GM12878 (cell line): Measurements from ENCODE around the gene INPP1. TPM values are rescaled to one million over a fixed set of nuclear protein-coding genes. Genes with fewer than 3 reads are reported as not detected.

Experiments used
- ATAC-seq: fragments of 200-7000 bp; cut with Tn5 transposase; 3 replicates; pipeline ENCODE4 v1.9.1; 2020; ENCODE audit warnings: mild to moderate bottlenecking, moderate library complexity
- BruUV-seq: library from RNA; stranded (reverse); fragments of 400-500 nt; replicated peaks from 2 replicates; lab custom pipeline; 2021; lab: Mats Ljungman, UMichigan
- CTCF ChIA-PET: fragments of 300-600 bp; sonication (Branson Sonifier 250); formaldehyde crosslinking; extraction: SDS; loops from one replicate; lab custom pipeline; 2021; ENCODE audit warnings: inconsistent platforms; lab: Yijun Ruan, JAX
- POLR2A ChIA-PET: fragments of 350-600 bp; formaldehyde crosslinking; extraction: SDS; loops from one replicate; lab custom pipeline; 2021; ENCODE audit warnings: inconsistent platforms; lab: Charles Lee
- RAD21 ChIA-PET: fragments of 300-600 bp; sonication (Branson Sonifier 250); formaldehyde crosslinking; loops from one replicate; lab custom pipeline; 2023; ENCODE audit warnings: antibody characterized with exemption; ENCODE audit not compliant: unreplicated experiment; lab: Charles Lee
- SMC1A ChIA-PET: fragments of 300-600 bp; sonication (Branson Sonifier 250); formaldehyde crosslinking; loops from one replicate; lab custom pipeline; 2023; ENCODE audit not compliant: unreplicated experiment, uncharacterized antibody; lab: Charles Lee
- DNase-seq: peaks from one replicate; pipeline ENCODE4 v3.0.0-alpha.2; 2011; ENCODE audit warnings: low read depth, low spot score
- FAIRE-seq: peaks from 3 replicates; lab custom pipeline; 2011; peaks lifted over from hg19 to GRCh38; lab: Jason Lieb, UNC
- H2AFZ ChIP-seq: 2 replicates; pipeline ENCODE4 v1.6.0; 2011; ENCODE audit warnings: low read depth, low read length, control low read depth; ENCODE audit not compliant: control insufficient read depth
- H3K27ac ChIP-seq: 2 replicates; pipeline ENCODE4 v1.5.1; 2011; ENCODE audit warnings: control low read depth; ENCODE audit not compliant: control insufficient read depth, insufficient read depth
- H3K27me3 ChIP-seq, 2 experiments: replicated peaks in 1 of 2; 2 replicates each; pipeline versions ENCODE4 v1.6.0 to v1.6.1; 2011; ENCODE audit warnings: low read length in 1 of 2; ENCODE audit not compliant: control insufficient read depth in 2 of 2, insufficient read depth in 2 of 2
- H3K36me3 ChIP-seq, 2 experiments: 2 replicates each; pipeline ENCODE4 v1.5.1; 2011; ENCODE audit warnings: low read length in 1 of 2; ENCODE audit not compliant: control insufficient read depth in 2 of 2, insufficient read depth in 2 of 2
- H3K4me1 ChIP-seq: 2 replicates; pipeline ENCODE4 v1.6.1; 2011; ENCODE audit warnings: mild to moderate bottlenecking, low read length, moderate library complexity, mixed read lengths; ENCODE audit not compliant: control insufficient read depth, insufficient read depth
- H3K4me2 ChIP-seq: 2 replicates; pipeline ENCODE4 v1.6.0; 2011; ENCODE audit warnings: control low read depth; ENCODE audit not compliant: control insufficient read depth, insufficient read depth
- H3K4me3 ChIP-seq: fragments of 200-600 bp; sonication (generic); 2 replicates; pipeline ENCODE4 v1.5.1; 2016
- H3K79me2 ChIP-seq: 2 replicates; pipeline ENCODE4 v1.6.0; 2011; ENCODE audit warnings: low read length; ENCODE audit not compliant: control insufficient read depth, insufficient read depth
- H3K9ac ChIP-seq: 2 replicates; pipeline ENCODE4 v1.8.0; 2011; ENCODE audit warnings: low read length, control low read depth, mixed read lengths; ENCODE audit not compliant: control insufficient read depth, insufficient read depth
- H3K9me3 ChIP-seq: replicated peaks from 3 replicates; pipeline ENCODE4 v1.5.1; 2011; ENCODE audit warnings: mild to moderate bottlenecking, low read length; ENCODE audit not compliant: control insufficient read depth, insufficient read depth
- H4K20me1 ChIP-seq: 2 replicates; pipeline ENCODE4 v1.6.0; 2011; ENCODE audit not compliant: control insufficient read depth, insufficient read depth
- BHLHE40 ChIP-seq, 2 experiments: fragments of 450-650 bp in 1 of 2; IDR thresholded peaks; 2 replicates each; pipeline ENCODE4 v1.6.1; 2011 to 2017; ENCODE audit warnings: low read depth in 2 of 2, borderline replicate concordance in 1 of 2, improper control_type of control experiment in 1 of 2, low read length in 1 of 2, mild to moderate bottlenecking in 1 of 2
- CREM ChIP-seq: IDR thresholded peaks from 2 replicates; pipeline ENCODE4 v1.6.1; 2014; ENCODE audit warnings: antibody characterized with exemption, low read depth
- ETV6 ChIP-seq, 2 experiments: fragments of 450-650 bp in 1 of 2; IDR thresholded peaks in 1 of 2; conservative IDR thresholded peaks in 1 of 2; 2 replicates each; pipeline ENCODE4 v1.6.1; 2014; ENCODE audit warnings: antibody characterized with exemption in 1 of 2, borderline replicate concordance in 1 of 2, low read depth in 1 of 2, mild to moderate bottlenecking in 1 of 2, moderate library complexity in 1 of 2
- MYB ChIP-seq: fragments of 150-350 bp; IDR thresholded peaks from 2 replicates; pipeline ENCODE4 v1.6.1; 2014; ENCODE audit warnings: mild to moderate bottlenecking, low read depth, low read length, borderline replicate concordance
- NFXL1 ChIP-seq: fragments of 450-650 bp; IDR thresholded peaks from 2 replicates; pipeline ENCODE4 v1.6.1; 2017; ENCODE audit warnings: antibody characterized with exemption, mild to moderate bottlenecking, borderline replicate concordance
- PAX8 ChIP-seq: fragments of 450-650 bp; IDR thresholded peaks from 2 replicates; pipeline ENCODE4 v1.6.1; 2017; ENCODE audit warnings: mild to moderate bottlenecking, moderate library complexity
- RBBP5 ChIP-seq: fragments of 200-600 bp; sonication (generic); conservative IDR thresholded peaks from 2 replicates; pipeline ENCODE4 v1.6.1; 2016
- RCOR1 ChIP-seq: conservative IDR thresholded peaks from 2 replicates; pipeline ENCODE4 v1.6.1; 2012; ENCODE audit warnings: low read depth, low read length, improper control_type of control experiment
- SMAD5 ChIP-seq: IDR thresholded peaks from 2 replicates; pipeline ENCODE4 v1.6.1; 2016; ENCODE audit warnings: antibody characterized with exemption, low read depth
- SMARCA5 ChIP-seq: fragments of 450-650 bp; IDR thresholded peaks from 2 replicates; pipeline ENCODE4 v1.6.1; 2017; ENCODE audit warnings: mild to moderate bottlenecking
- SREBF1 ChIP-seq: IDR thresholded peaks from 2 replicates; pipeline ENCODE4 v1.6.1; 2012; ENCODE audit warnings: mild to moderate bottlenecking, low read length
- SREBF2 ChIP-seq: IDR thresholded peaks from 2 replicates; pipeline ENCODE4 v1.6.1; 2012; ENCODE audit warnings: mild to moderate bottlenecking, low read length
- SRF ChIP-seq, 2 experiments: IDR thresholded peaks; 2 replicates each; pipeline ENCODE4 v1.6.1; 2011; ENCODE audit warnings: low read depth in 2 of 2, low read length in 2 of 2, mild to moderate bottlenecking in 1 of 2, moderate library complexity in 1 of 2
- ZBTB33 ChIP-seq: fragments of 450-650 bp; IDR thresholded peaks from 2 replicates; pipeline ENCODE4 v1.6.1; 2017; ENCODE audit warnings: mild to moderate bottlenecking
- ZNF207 ChIP-seq: fragments of 450-650 bp; IDR thresholded peaks from 2 replicates; pipeline ENCODE4 v1.6.1; 2014; ENCODE audit warnings: antibody characterized with exemption, mild to moderate bottlenecking, borderline replicate concordance
- ZNF687 ChIP-seq: fragments of 450-650 bp; IDR thresholded peaks from 2 replicates; pipeline ENCODE4 v1.6.1; 2017; ENCODE audit warnings: mild to moderate bottlenecking, moderate library complexity
- WGBS: methylation state at CpG from one replicate; pipeline ENCODE4 v1.1.6; 2016; ENCODE audit warnings: low lambda C conversion rate; ENCODE audit not compliant: insufficient replicate concordance, insufficient coverage; ENCODE audit errors: missing lambda C conversion rate; 5-methylcytosine and 5-hydroxymethylcytosine counted together
- in situ Hi-C: fragments of 300-500 bp; cut with MboI; formaldehyde crosslinking; loops from 9 replicates; pipeline ENCODE4 v1.14.3; 2018; ENCODE audit warnings: mixed read lengths
- intact Hi-C: fragments of 100-400 bp; cut with micrococcal nuclease; formaldehyde crosslinking; loops from one replicate; pipeline ENCODE4 v1.14.2; 2022; ENCODE audit not compliant: unreplicated experiment
- polyA plus RNA-seq, 11 experiments: library from polyadenylated mRNA; depleted of rRNA in 4 of 11; unstranded in 6 of 11; stranded (reverse) in 5 of 11; fragments of >200 nt; fragmentation: Nextera tagmentation in 4 of 11; fragmentation: Illumina TruSeq in 1 of 11; extraction: Ambion mirVana in 4 of 11; extraction: Trizol in 1 of 11; gene quantifications; 1 replicate in 1 of 11; 2 replicates in 10 of 11; pipeline versions ENCODE4 v1.2.1 to v1.2.3, GENCODE V29; 2011 to 2016; ENCODE audit warnings: inconsistent platforms in 2 of 11, missing spikeins in 2 of 11, low read depth in 1 of 11
- total RNA-seq, 4 experiments: library from RNA; depleted of rRNA in 3 of 4; stranded (reverse); fragments of >200 nt in 3 of 4; fragmentation: Illumina TruSeq in 1 of 4; extraction: Trizol in 1 of 4; gene quantifications; 2 replicates each; pipeline versions ENCODE4 v1.2.1 to v1.2.3, GENCODE V29; 2013 to 2021

Gene INPP1
- total and polyA plus RNA-seq, 10 of the 15 experiments (the other 5 are each of a cell fraction or from before 2014, with no cell fraction given) = 3.3 to 17.9 (median 11.1) TPM

GRCh38 chr2:190352668-190353536 is 9.5 kb downstream of the INPP1 start:
- ChIA-PET RAD21 (interaction anchor here (0.8 kb wide), 1 partner anchor 9 kb away, joined by 3 read pairs; no protein-coding TSS in a partner anchor), POLR2A (interaction anchor here (1.0 kb wide), 1 partner anchor 9 kb away, joined by 3 read pairs; the partner anchor contains the start of gene INPP1), SMC1A (interaction anchor here (0.7 to 5.3 kb wide), 5 partner anchors 8 to 171 kb away, joined by 3 to 46 read pairs (median 4); partner anchors contain the start of gene INPP1), CTCF (interaction anchor here (0.6 to 5.0 kb wide), 7 partner anchors 8 to 506 kb away, joined by 3 to 45 read pairs (median 3); partner anchors contain the start of gene INPP1)
- H3K4me2 ChIP-seq = no peak overlapping the region
- H3K9me3 ChIP-seq = no peaks in the 10 kb centered on the region
- in situ Hi-C loops = no loop called here
- DNase-seq (no peak), FAIRE-seq (no peak), ATAC-seq (peak; percentile 51)
- H2AFZ ChIP-seq = 0 out of 2 replicates have a peak overlapping the region, but pooled peaks have one; percentile 3
- H4K20me1 ChIP-seq = no peaks in the 10 kb centered on the region
- no peaks in the 10 kb centered on the region for H3K79me2 ChIP-seq
- 99% methylated on average over 8 of the region's 8 CpGs for WGBS
- no peaks in the 10 kb centered on the region for H3K4me1 ChIP-seq
- intact Hi-C loops = no loop called here
- no peaks in the 10 kb centered on the region for H3K27me3 ChIP-seq
- no peak overlapping the region for H3K27ac ChIP-seq
- H3K9ac ChIP-seq = no peak overlapping the region
- BruUV-seq = no TSS peak
- no peak overlapping the region for H3K4me3 ChIP-seq
- H3K36me3 ChIP-seq = no peaks in the 10 kb centered on the region
- TF ChIP-seq PAX8 = no peak
- TF ChIP-seq RCOR1 = no peak
- no peak for TF ChIP-seq ZNF687
- no peak for TF ChIP-seq ZNF207
- TF ChIP-seq RBBP5 = no peak
- TF ChIP-seq SREBF2 = no peak
- TF ChIP-seq ETV6 (conservative IDR thresholded peaks at IDR 0.05 in 1 of 2, IDR thresholded peaks at IDR 0.05 in 1 of 2; ENCODE audit: borderline replicate concordance in 1 of 2, low read depth in 1 of 2) = no peak
- no peak for TF ChIP-seq SRF (IDR thresholded peaks at IDR 0.05; ENCODE audit: low read depth in 2 of 2, low read length in 2 of 2)
- no peak for TF ChIP-seq SREBF1
- no peak for TF ChIP-seq CREM
- no peak for TF ChIP-seq ZBTB33
- TF ChIP-seq MYB = no peak
- TF ChIP-seq SMAD5 = no peak
- no peak for TF ChIP-seq SMARCA5
- no peak for TF ChIP-seq BHLHE40 (IDR thresholded peaks at IDR 0.05; ENCODE audit: borderline replicate concordance in 1 of 2, low read depth in 2 of 2, low read length in 1 of 2)
- TF ChIP-seq NFXL1 = no peak
